Ishikawa (cell line): Measurements from ENCODE around the gene NDFIP2.

ENCODE experiments used
- CEBPB ChIP-seq: IDR thresholded peaks from 2 replicates; pipeline ENCODE4 v1.6.1; 2012
- CREB1 ChIP-seq: IDR thresholded peaks from 2 replicates; pipeline ENCODE4 v1.6.1; 2012; ENCODE audit warnings: low read depth
- EGR1 ChIP-seq: IDR thresholded peaks from 2 replicates; pipeline ENCODE4 v1.6.1; 2012
- EP300 ChIP-seq: IDR thresholded peaks from 2 replicates; pipeline ENCODE4 v1.6.1; 2012; ENCODE audit warnings: borderline replicate concordance
- FOXM1 ChIP-seq: IDR thresholded peaks from 2 replicates; pipeline ENCODE4 v1.6.1; 2012; ENCODE audit warnings: low read depth, borderline replicate concordance
- MAX ChIP-seq: IDR thresholded peaks from 2 replicates; pipeline ENCODE4 v1.6.1; 2012
- NFIC ChIP-seq: IDR thresholded peaks from 2 replicates; pipeline ENCODE4 v1.6.1; 2012
- RAD21 ChIP-seq: IDR thresholded peaks from 2 replicates; pipeline ENCODE4 v1.6.1; 2012; ENCODE audit warnings: low read depth
- REST ChIP-seq: IDR thresholded peaks from 2 replicates; pipeline ENCODE4 v1.6.1; 2012; ENCODE audit warnings: low read depth, mild to moderate bottlenecking
- TAF1 ChIP-seq: IDR thresholded peaks from 2 replicates; pipeline ENCODE4 v1.6.1; 2012; ENCODE audit warnings: low read depth, mild to moderate bottlenecking
- TCF12 ChIP-seq: IDR thresholded peaks from 2 replicates; pipeline ENCODE4 v1.6.1; 2012; ENCODE audit warnings: low read depth
- TEAD4 ChIP-seq: IDR thresholded peaks from 2 replicates; pipeline ENCODE4 v1.6.1; 2012
- USF1 ChIP-seq: IDR thresholded peaks from 2 replicates; pipeline ENCODE4 v1.6.1; 2012
- YY1 ChIP-seq: IDR thresholded peaks from 2 replicates; pipeline ENCODE4 v1.6.1; 2012; ENCODE audit warnings: low read depth
- ZBTB7A ChIP-seq: IDR thresholded peaks from 2 replicates; pipeline ENCODE4 v1.6.1; 2012; ENCODE audit warnings: low read depth

The NDFIP2 gene

GRCh38 chr13:79593641-79594275, 112.8 kb downstream of the NDFIP2 start:
- TF ChIP-seq TCF12 (no peak), CREB1 (no peak), ZBTB7A (no peak), FOXM1 (no peak), CEBPB (no peak), YY1 (no peak)

GRCh38 chr13:79602936-79603335, 122.0 kb downstream of the NDFIP2 start:
- TF ChIP-seq YY1: no peak
- TF ChIP-seq NFIC: no peak
- TF ChIP-seq TCF12: no peak
- TF ChIP-seq CEBPB: no peak
- TF ChIP-seq CREB1: no peak
- no peak for TF ChIP-seq FOXM1

GRCh38 chr13:79604752-79605151, 123.8 kb downstream of the NDFIP2 start:
- TF ChIP-seq TEAD4 (no peak), MAX (no peak), YY1 (no peak), TAF1 (no peak), EGR1 (no peak), FOXM1 (no peak), EP300 (no peak), CREB1 (no peak), CEBPB (no peak), NFIC (no peak), TCF12 (no peak), REST (no peak), ZBTB7A (no peak), USF1 (no peak), RAD21 (no peak)
